GM18511 (cell line): ENCODE measurements around the gene ZEB1.
"Not testable (repeated sequence)": the region's sequence is repeated elsewhere in the genome, so short reads cannot be mapped to it uniquely, and the experiment has no call there.

ENCODE experiments used
- ATAC-seq: cut with Tn5 transposase; IDR thresholded peaks from one replicate; pipeline ENCODE4 v1.9.1; 2021; ENCODE audit warnings: mild to moderate bottlenecking, moderate library complexity; ENCODE audit not compliant: unreplicated experiment

Gene ZEB1

GRCh38 chr10:31318382-31318853 is 598 bp upstream of the ZEB1 start:
- peak; percentile 78 for ATAC-seq

DNA sequence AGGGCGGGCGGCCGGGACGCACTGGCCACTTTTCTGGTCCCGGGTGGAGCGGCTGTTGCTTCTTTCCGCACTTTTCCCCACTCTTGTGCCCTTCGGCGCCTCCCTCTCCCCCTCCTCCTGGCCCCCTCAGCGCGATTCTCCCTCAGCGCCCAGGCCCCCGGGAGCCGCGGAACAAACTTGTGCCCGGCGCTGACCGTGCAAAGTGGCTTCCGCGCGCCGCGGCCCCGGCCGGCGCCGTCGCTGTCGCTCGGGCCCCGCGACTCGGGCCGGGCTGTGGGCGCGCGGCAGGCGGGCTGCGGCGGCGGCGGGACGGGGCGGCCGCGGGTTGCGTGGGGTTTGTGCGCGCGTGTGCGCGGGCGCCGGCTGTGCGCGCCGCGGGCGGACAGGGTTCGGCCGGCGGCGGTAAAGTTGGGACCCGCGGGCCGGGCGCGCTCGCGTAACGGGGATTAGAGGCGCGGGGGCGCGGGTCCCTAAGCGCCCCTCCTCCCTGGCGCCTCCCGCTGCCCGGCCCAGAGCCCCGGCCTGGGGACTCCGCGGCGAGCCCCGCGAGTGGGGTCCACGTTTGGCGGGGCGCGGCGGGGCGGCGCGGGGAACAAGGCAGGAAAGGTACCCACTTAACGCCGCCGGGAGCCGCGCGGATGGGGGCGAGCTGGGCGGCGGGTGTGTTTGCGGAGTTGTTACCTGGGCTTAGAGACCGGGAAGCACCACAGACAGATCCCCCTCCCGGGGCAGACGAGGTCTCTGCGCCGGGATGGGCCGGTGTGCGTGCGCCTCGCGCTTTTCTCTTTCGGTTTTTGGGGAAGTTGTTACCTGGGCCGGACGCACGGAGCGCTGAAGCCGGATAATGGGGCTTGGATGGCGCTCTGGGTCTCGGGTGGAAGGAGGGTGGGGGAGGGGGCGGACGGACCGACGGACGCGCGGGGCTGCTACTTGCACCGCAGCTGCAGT is 860 bp downstream of the ZEB1 start:
- ATAC-seq: peak; percentile 31

- peak; percentile 32 for ATAC-seq
Measured at GRCh38 chr10:31320550-31321211, 1.7 kb downstream of the ZEB1 start.

DNA sequence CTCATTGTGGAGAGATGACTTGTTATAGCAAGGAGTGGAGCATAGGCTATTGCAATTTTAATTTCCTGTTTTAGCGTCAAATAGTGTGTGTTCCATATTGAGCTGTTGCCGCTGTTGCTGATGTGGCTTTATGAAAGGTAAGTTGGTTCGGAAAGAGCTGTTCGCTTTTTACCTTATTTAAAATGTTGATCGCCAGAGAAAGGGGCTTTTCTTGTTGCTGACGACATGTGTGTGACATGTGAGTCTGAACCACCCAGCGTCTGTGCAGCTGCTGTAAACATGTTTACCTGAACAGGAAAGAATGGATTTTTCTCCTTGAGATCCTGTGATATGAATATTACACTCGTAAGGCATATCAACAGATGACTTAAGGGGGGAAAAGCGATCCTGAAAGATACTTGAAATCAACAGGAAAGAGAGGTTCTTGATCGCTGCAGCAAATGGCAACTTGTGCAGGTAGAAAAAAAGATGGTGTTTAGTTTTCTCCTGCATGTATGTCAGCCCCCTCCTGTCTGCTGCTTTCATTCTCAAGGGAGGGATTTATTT is 2.5 kb downstream of the ZEB1 start:
- ATAC-seq: no peak

DNA sequence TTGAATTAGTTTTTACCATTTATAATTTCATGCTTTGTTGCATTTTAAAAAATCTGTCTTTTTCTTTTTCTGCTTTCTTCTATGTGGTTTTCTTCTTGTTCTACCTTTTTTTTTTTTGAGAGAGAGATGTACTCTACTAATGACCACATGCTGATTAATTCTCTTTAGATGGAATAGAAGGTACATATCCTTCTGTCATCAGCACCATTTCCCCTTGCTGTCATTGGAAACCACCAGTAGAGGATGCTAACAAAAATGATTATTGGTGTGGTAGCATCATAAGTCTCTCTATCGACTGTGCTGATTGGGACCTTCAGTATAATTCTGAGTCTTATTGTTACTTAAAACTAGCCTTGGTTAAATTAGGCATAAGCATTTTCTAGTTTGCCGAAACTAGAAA is 3.6 kb downstream of the ZEB1 start:
- no peak for ATAC-seq

DNA sequence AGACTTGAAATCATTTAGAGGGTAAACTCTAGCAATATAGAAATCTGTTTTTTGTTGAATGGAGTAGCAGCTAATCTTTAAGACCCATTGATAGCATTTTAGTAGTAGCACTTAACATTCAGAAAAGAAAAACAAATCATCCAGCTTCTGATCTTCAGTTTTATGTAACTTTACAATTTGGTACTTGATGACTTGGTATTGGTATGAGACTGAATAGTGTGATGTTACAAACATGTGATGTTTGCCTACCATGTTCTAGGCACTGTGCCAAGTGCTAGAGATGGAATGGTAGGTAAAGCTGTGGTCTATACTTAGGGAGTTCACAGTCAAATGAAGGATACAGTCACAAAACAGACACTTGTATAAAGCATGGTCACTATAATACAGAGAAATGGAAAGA is 21.3 kb downstream of the ZEB1 start:
- no peak for ATAC-seq

DNA sequence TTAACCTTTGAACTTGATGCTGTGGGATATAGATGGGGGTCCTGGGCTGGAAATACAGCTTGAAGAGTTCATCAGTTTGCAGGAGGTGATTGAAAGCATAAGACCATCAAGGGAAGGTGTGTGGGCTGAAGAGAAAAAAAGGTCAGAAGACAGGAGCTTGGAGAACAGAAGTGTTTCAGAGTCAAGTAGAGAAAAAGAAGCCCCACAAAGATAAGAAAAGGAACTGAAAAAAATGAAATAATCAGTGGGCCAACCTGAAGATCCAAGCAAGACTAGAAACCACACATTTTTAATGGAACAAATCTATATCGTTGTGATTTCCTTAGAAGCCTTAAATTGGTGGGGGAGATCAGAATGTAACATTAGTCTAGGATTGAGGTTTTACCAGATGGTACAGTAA is 22.5 kb downstream of the ZEB1 start:
- no peak for ATAC-seq

- peak; percentile 47 for ATAC-seq
Measured at GRCh38 chr10:31343009-31343408, 24.0 kb downstream of the ZEB1 start.

GRCh38 chr10:31343551-31343950 is 24.5 kb downstream of the ZEB1 start:
- ATAC-seq: no peak

DNA sequence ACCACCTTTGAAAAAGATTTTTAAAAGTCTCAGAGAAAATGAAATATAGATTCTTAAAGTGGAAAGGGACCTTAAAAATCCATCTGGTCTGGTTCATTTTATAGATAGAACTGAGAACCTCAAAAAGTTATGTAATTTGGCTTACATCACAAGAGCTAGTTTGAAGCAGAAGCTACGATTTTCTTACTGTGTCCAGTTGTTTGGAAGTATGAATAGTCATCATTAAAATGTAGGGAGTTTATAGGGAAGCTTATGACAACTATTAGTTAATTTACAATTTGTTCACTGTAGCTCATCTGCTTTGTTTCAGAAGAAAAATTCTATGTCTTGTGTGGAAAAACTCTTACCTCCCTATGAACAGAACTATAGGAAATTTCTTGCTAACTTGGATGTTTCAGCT is 26.9 kb downstream of the ZEB1 start:
- no peak for ATAC-seq

DNA sequence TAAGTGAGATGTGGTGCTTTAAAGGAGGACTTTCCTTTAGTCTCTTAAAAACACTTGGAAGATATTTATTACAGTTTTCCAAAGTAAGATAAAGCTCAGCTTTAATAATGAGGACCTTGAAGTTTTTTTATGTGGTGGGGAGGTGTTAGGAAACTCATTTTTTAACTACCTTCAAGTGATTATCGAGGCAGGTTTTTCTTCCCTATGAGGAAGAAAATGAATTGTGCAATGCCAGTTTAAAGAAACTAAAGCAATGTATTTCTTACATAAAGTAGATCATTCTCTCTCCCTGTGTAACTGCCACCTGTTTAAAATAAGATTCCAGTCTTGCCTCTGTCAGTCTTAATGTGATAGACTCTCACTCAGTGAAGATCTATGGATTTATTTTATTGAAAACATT is 27.9 kb downstream of the ZEB1 start:
- ATAC-seq: no peak

GRCh38 chr10:31347705-31348104 is 28.7 kb downstream of the ZEB1 start:
- ATAC-seq: no peak

DNA sequence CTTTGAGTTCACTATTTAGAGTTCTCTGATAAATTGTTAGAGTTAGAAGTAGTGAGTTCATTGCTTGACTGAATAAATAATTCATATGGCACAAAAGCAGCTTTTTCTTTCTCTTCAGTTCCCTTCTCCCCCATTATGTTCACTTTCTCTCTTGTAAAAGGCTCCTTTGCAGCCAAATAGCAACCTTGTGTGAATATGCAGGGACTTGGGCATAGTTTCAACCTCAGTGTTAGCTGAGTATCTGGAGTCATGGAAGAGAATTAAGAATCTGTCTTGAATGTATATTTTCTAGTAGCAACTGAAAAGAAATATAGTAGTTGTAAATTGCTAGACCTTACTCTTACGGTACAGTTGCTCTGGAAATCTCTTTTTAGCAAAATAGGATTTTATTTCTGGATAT is 31.9 kb downstream of the ZEB1 start:
- ATAC-seq: no peak

DNA sequence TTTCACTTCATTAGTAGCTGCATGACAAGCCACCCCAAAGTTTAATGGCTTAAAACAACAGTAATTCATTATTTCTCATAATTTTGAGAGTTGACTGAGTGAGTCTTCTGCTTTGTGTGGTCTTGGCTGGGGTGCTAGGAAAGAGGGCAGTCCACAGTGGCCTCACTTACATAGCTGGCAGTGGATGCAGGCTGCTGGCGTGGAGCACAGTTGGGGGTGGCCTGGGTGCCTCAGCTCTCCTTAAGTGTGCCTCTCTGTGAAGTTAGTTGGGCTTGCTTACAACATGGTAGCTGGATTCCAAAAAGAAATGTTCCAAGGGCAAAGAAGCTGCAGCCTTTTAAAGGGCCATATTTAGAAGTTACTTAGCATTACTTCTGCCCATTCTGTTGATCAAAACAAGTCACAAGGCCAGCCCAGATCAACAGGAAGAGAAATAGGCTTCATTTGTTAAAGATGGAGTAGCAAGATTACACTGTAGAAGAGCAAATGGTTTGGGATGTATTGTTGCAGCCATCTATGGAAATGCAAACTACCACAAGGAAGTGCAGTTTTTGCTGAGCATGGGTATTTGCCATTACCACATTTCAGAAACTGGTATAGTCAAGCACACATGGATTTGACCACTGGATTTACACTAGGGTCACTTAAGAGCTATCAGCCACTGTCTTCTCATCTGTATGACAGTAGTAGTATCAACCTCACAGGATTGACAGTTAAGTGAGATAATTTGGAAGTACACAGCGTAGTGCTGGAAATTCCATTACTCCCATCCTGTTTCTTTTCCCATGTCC is 33.6 kb downstream of the ZEB1 start:
- ATAC-seq: no peak

- ATAC-seq: peak; percentile 97
Measured at GRCh38 chr10:31353574-31353973, 34.6 kb downstream of the ZEB1 start.

DNA sequence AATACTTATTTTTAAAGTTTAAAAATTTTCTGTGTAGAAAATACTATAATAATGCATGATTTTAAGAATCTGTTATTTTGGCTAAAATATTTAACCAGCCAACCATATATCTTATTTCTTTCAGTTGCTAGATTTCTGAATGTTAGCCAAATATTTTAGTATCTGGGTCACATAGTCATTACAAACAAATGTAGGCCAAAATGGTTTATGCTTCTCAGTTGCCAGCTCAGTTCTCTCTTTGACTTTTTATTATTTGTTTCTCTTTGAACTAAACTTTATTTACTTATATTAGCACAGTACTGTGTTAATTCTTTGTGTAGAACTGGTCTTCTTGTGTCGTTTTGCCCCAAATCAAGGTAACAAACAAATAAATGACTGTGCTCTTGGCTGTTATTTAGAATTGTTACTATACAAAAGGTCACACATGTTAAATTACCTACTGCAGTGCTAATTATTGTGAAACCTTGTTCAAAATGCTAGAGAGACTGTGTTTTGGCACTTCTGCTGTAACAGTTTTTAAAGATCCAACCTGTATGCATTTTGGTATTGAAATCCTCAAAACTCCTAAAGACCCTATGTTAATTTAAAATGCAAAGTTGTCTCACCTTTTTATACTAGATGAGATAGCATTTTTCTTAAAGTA is 39.8 kb downstream of the ZEB1 start:
- ATAC-seq: no peak

GRCh38 chr10:31359979-31360378 is 41.0 kb downstream of the ZEB1 start:
- ATAC-seq: no peak

GRCh38 chr10:31361475-31361874 is 42.5 kb downstream of the ZEB1 start:
- not testable (repeated sequence) for ATAC-seq

DNA sequence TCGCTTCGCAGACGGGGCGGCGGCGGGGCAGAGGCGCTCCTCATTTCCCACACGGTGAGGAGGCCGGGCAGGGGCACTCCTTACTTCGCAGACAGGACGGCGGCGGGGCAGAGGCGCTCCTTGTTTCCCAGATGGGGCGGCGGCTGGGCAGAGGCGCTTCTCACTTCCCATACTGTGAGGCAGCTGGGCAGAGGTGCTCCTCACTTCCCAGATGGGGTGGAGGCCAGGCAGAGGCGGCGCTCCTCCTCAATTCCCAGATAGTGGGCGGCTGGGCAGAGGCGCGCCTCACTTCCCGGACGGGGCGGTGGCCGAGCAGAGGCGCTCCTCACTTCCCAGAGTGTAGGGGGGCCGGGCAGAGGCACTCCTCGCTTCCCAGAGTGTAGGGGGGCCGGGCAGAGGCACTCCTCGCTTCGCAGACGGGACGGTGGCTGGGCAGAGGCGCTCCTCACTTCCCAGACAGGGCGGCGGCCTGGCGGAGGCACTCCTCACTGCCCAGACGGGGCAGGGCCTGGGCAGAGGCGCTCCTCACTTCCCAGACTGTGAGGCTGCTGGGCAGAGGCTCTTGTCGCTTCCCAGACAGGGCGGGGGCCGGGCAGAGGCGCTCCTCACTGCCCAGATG is 43.1 kb downstream of the ZEB1 start:
- ATAC-seq: no peak

GRCh38 chr10:31363696-31364095 is 44.7 kb downstream of the ZEB1 start:
- not testable (repeated sequence) for ATAC-seq
